H1 (cell line): ENCODE measurements around the gene HSCB.

Experiments used
- CHD1 ChIP-seq: IDR thresholded peaks from 2 replicates; pipeline ENCODE4 v1.6.1; 2012; ENCODE audit warnings: low read depth, low read length, improper control_type of control experiment
- CHD2 ChIP-seq: IDR thresholded peaks from 2 replicates; pipeline ENCODE4 v1.6.1; 2012; ENCODE audit warnings: low read length, improper control_type of control experiment
- EP300 ChIP-seq, 2 experiments: IDR thresholded peaks; 1 replicate in 1 of 2; 2 replicates in 1 of 2; pipeline ENCODE4 v1.6.1; 2011 to 2012; ENCODE audit warnings: low read depth in 2 of 2, low read length in 2 of 2, mild to moderate bottlenecking in 2 of 2, borderline replicate concordance in 1 of 2, inconsistent platforms in 1 of 2, moderate library complexity in 1 of 2
- FOSL1 ChIP-seq: IDR thresholded peaks from 2 replicates; pipeline ENCODE4 v1.6.1; 2011; ENCODE audit warnings: mild to moderate bottlenecking, low read depth, low read length, moderate library complexity; ENCODE audit not compliant: insufficient read depth
- JUN ChIP-seq: IDR thresholded peaks from 2 replicates; pipeline ENCODE4 v1.6.1; 2011; ENCODE audit warnings: low read depth, mild to moderate bottlenecking, improper control_type of control experiment, low read length
- NRF1 ChIP-seq: IDR thresholded peaks from 2 replicates; pipeline ENCODE4 v1.6.1; 2011; ENCODE audit warnings: mild to moderate bottlenecking, low read depth, low read length, improper control_type of control experiment
- POLR2A ChIP-seq, 2 experiments: IDR thresholded peaks; 1 replicate in 1 of 2; 2 replicates in 1 of 2; pipeline ENCODE4 v1.6.1; 2011; ENCODE audit warnings: low read depth in 2 of 2, low read length in 2 of 2, mild to moderate bottlenecking in 2 of 2; ENCODE audit errors: control extremely low read depth in 1 of 2
- POLR2AphosphoS5 ChIP-seq: IDR thresholded peaks from 2 replicates; pipeline ENCODE4 v1.6.1; 2011; ENCODE audit warnings: low read depth, low read length
- SIX5 ChIP-seq: IDR thresholded peaks from 2 replicates; pipeline ENCODE4 v1.6.1; 2011; ENCODE audit warnings: mild to moderate bottlenecking, low read depth, low read length
- TAF1 ChIP-seq: IDR thresholded peaks from 2 replicates; pipeline ENCODE4 v1.6.1; 2011; ENCODE audit warnings: mild to moderate bottlenecking, low read depth, low read length
- TF ChIP-seq, protein P1 (sequence below), 3 experiments: IDR thresholded peaks; 1 replicate in 2 of 3; 2 replicates in 1 of 3; pipeline versions ENCODE4 v1.5.1 to v1.6.1; 2011; ENCODE audit warnings: low read length in 3 of 3, mild to moderate bottlenecking in 3 of 3, inconsistent platforms in 2 of 3, low read depth in 1 of 3, moderate library complexity in 1 of 3; ENCODE audit not compliant: insufficient read depth in 1 of 3; ENCODE audit errors: control extremely low read depth in 1 of 3
- TF ChIP-seq, protein P2 (sequence below): IDR thresholded peaks from 2 replicates; pipeline ENCODE4 v1.6.1; 2011; ENCODE audit warnings: low read depth, mild to moderate bottlenecking, low read length; ENCODE audit not compliant: insufficient read depth

DNA sequence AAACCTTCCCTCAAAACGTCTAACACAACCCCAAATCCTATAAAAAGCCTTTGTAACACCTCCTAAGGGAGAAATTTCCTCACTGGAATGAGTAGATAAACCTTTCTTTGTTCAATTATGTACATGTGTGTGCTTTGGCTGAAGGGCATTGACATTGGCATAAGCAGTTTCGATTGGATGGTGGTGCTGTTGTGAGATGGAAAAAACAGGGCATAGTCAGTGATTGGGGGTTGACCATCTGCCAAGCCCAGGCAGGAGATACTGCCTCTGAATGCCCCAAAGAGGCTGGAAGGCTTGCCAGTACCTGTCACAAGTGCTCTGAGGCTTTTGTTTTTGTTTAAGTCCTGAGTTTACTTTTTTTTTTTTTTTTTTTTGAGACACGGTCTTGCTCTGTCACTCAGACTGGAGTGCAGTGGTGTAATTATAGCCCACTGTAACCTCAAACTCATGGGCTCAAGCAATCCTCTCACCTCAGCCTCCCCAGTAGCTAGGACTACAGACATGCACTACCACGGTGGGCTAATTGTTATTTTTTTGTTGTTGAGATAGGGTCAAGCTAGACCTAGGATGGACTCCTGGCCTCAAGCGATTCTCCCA is 29.5 kb downstream of the HSCB start:
- no peak for TF ChIP-seq POLR2A (IDR thresholded peaks at IDR 0.05; ENCODE audit: control extremely low read depth in 1 of 2, low read depth in 2 of 2, low read length in 2 of 2)
- TF ChIP-seq, protein P1, sequence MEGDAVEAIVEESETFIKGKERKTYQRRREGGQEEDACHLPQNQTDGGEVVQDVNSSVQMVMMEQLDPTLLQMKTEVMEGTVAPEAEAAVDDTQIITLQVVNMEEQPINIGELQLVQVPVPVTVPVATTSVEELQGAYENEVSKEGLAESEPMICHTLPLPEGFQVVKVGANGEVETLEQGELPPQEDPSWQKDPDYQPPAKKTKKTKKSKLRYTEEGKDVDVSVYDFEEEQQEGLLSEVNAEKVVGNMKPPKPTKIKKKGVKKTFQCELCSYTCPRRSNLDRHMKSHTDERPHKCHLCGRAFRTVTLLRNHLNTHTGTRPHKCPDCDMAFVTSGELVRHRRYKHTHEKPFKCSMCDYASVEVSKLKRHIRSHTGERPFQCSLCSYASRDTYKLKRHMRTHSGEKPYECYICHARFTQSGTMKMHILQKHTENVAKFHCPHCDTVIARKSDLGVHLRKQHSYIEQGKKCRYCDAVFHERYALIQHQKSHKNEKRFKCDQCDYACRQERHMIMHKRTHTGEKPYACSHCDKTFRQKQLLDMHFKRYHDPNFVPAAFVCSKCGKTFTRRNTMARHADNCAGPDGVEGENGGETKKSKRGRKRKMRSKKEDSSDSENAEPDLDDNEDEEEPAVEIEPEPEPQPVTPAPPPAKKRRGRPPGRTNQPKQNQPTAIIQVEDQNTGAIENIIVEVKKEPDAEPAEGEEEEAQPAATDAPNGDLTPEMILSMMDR (IDR thresholded peaks at IDR 0.05; ENCODE audit: control extremely low read depth in 1 of 3, insufficient read depth in 1 of 3, low read depth in 1 of 3, low read length in 3 of 3), result no peak
- no peak for TF ChIP-seq CHD2
- TF ChIP-seq SIX5, result no peak
- TF ChIP-seq JUN, result no peak
- TF ChIP-seq FOSL1, result no peak
- TF ChIP-seq, protein P2, sequence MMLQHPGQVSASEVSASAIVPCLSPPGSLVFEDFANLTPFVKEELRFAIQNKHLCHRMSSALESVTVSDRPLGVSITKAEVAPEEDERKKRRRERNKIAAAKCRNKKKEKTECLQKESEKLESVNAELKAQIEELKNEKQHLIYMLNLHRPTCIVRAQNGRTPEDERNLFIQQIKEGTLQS, result no peak
- no peak for TF ChIP-seq CHD1
- TF ChIP-seq POLR2AphosphoS5, result no peak
- no peak for TF ChIP-seq EP300 (IDR thresholded peaks at IDR 0.05; ENCODE audit: borderline replicate concordance in 1 of 2, low read depth in 2 of 2, low read length in 2 of 2)
- TF ChIP-seq TAF1, result no peak
- no peak for TF ChIP-seq NRF1
